PC-9 (cell line): ENCODE measurements around the gene TPP1. TPM values are rescaled to one million over a fixed set of nuclear protein-coding genes. Genes with fewer than 3 reads are reported as not detected.

Experiments used
- BruUV-seq: library from RNA; stranded (reverse); fragments of 400-500 nt; replicated peaks from 2 replicates; lab custom pipeline; 2021; lab: Mats Ljungman, UMichigan
- CTCF ChIA-PET: fragments of 300-600 bp; sonication (Branson Sonifier 250); formaldehyde crosslinking; loops from one replicate; lab custom pipeline; 2022; ENCODE audit warnings: antibody characterized with exemption; lab: Charles Lee
- POLR2A ChIA-PET: fragments of 300-600 bp; sonication (Branson Sonifier 250); formaldehyde crosslinking; loops from one replicate; lab custom pipeline; 2022; ENCODE audit warnings: antibody characterized with exemption; ENCODE audit not compliant: unreplicated experiment; lab: Charles Lee
- DNase-seq, 2 experiments: peaks; one replicate each; pipeline versions ENCODE4 v3.0.0 to v3.0.0-alpha.2; 2015 to 2022; ENCODE audit warnings: mixed read lengths in 1 of 2
- H2AFZ ChIP-seq: fragments of 200-600 bp; sonication (generic); 2 replicates; pipeline ENCODE4 v1.8.1; 2017; ENCODE audit warnings: antibody characterized with exemption
- H3F3A ChIP-seq: fragments of 200-600 bp; sonication (generic); 2 replicates; pipeline ENCODE4 v1.8.1; 2017; ENCODE audit warnings: antibody characterized with exemption, mild to moderate bottlenecking, low read depth; ENCODE audit not compliant: insufficient read depth
- H3K27ac ChIP-seq: fragments of 200-600 bp; sonication (generic); 2 replicates; pipeline ENCODE4 v1.6.1; 2016; ENCODE audit warnings: mixed run types
- H3K27me3 ChIP-seq: fragments of 200-600 bp; sonication (generic); 2 replicates; pipeline ENCODE4 v1.6.1; 2016; ENCODE audit warnings: low read depth, mixed run types; ENCODE audit not compliant: insufficient read depth
- H3K36me3 ChIP-seq: fragments of 200-600 bp; sonication (generic); 2 replicates; pipeline ENCODE4 v1.6.1; 2016; ENCODE audit warnings: low read depth, mixed run types
- H3K4me1 ChIP-seq: fragments of 200-600 bp; sonication (generic); replicated peaks from 2 replicates; pipeline ENCODE4 v1.6.1; 2016; ENCODE audit warnings: mixed run types; ENCODE audit not compliant: insufficient read depth
- H3K4me2 ChIP-seq: fragments of 200-600 bp; sonication (generic); 2 replicates; pipeline ENCODE4 v1.6.1; 2017; ENCODE audit warnings: mixed run types
- H3K4me3 ChIP-seq: fragments of 200-600 bp; sonication (generic); 2 replicates; pipeline ENCODE4 v1.6.1; 2016; ENCODE audit warnings: mixed run types
- H3K79me2 ChIP-seq: fragments of 200-600 bp; sonication (generic); 2 replicates; pipeline ENCODE4 v1.6.1; 2017; ENCODE audit warnings: low read depth, mixed run types
- H3K9me2 ChIP-seq: fragments of 200-600 bp; sonication (generic); 2 replicates; pipeline ENCODE4 v1.8.1; 2017; ENCODE audit warnings: mild to moderate bottlenecking; ENCODE audit not compliant: insufficient read depth
- H3K9me3 ChIP-seq: fragments of 200-600 bp; sonication (generic); 2 replicates; pipeline ENCODE4 v1.8.1; 2016; ENCODE audit warnings: low read depth; ENCODE audit not compliant: insufficient read depth
- H4K20me1 ChIP-seq: fragments of 200-600 bp; sonication (generic); 2 replicates; pipeline ENCODE4 v1.8.1; 2017; ENCODE audit not compliant: insufficient read depth
- EZH2 ChIP-seq: fragments of 200-600 bp; sonication (generic); IDR thresholded peaks from 2 replicates; pipeline ENCODE4 v1.8.0; 2017; ENCODE audit warnings: antibody characterized with exemption, low read depth
- intact Hi-C: fragments of 100-400 bp; cut with micrococcal nuclease; formaldehyde crosslinking; loops from one replicate; pipeline ENCODE4 v1.10.0; 2022; ENCODE audit not compliant: unreplicated experiment
- total RNA-seq: library from RNA; stranded (reverse); gene quantifications from 2 replicates; pipeline ENCODE4 v1.2.3, GENCODE V29; 2021
- TF ChIP-seq, protein P1 (sequence below): fragments of 200-600 bp; sonication (generic); conservative IDR thresholded peaks from 2 replicates; pipeline ENCODE4 v1.6.1; 2017; ENCODE audit warnings: mixed run types, antibody characterized with exemption, mild to moderate bottlenecking, moderate library complexity

Gene TPP1
- total RNA-seq, 1 experiment from 2014 or later = 31.4 TPM

DNA sequence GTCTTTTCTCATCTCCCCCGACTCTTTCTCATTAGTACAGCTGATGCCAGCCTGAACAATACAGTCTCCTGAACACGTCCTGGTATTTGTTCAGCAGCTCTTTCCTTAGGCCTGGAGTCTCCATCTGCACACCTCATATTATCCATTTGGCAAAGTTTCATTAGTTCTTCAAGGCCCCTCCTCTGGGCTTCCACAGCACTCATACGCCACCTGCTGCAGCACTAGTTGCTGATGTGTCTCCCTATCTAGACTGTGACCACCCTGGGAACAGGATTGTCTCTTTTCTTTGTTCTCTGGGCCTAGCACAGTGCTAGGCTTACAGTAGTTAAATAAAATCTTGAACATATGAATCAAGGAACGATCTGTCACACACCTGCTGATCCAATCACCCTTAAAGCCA is 19.2 kb upstream of the TPP1 start:
- no peak for DNase-seq
- no peaks in the 10 kb centered on the region; the same call in 1 of the 2 replicates for H3K4me1 ChIP-seq
- H4K20me1 ChIP-seq = no peaks in the 10 kb centered on the region
- H3K27ac ChIP-seq = no peak overlapping the region
- H3K4me2 ChIP-seq = no peak overlapping the region
- H3K9me2 ChIP-seq = no peaks in the 10 kb centered on the region
- no peak overlapping the region for H3K4me3 ChIP-seq
- H3K36me3 ChIP-seq = no peaks in the 10 kb centered on the region
- ChIA-PET CTCF (no interaction called here), POLR2A (interaction anchor here (0.6 kb wide), 1 partner anchor 11 kb away, joined by 11 read pairs; no protein-coding TSS in a partner anchor)
- no peaks in the 10 kb centered on the region for H3K79me2 ChIP-seq
- TF ChIP-seq, protein P1, sequence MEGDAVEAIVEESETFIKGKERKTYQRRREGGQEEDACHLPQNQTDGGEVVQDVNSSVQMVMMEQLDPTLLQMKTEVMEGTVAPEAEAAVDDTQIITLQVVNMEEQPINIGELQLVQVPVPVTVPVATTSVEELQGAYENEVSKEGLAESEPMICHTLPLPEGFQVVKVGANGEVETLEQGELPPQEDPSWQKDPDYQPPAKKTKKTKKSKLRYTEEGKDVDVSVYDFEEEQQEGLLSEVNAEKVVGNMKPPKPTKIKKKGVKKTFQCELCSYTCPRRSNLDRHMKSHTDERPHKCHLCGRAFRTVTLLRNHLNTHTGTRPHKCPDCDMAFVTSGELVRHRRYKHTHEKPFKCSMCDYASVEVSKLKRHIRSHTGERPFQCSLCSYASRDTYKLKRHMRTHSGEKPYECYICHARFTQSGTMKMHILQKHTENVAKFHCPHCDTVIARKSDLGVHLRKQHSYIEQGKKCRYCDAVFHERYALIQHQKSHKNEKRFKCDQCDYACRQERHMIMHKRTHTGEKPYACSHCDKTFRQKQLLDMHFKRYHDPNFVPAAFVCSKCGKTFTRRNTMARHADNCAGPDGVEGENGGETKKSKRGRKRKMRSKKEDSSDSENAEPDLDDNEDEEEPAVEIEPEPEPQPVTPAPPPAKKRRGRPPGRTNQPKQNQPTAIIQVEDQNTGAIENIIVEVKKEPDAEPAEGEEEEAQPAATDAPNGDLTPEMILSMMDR = no peak
- TF ChIP-seq EZH2 = no peak
- no peaks in the 10 kb centered on the region for H3K9me3 ChIP-seq
- H2AFZ ChIP-seq = no peak overlapping the region
- H3K27me3 ChIP-seq = no peaks in the 10 kb centered on the region
- no TSS peak for BruUV-seq
- intact Hi-C loops = no loop called here
- no peaks in the 10 kb centered on the region for H3F3A ChIP-seq

DNA sequence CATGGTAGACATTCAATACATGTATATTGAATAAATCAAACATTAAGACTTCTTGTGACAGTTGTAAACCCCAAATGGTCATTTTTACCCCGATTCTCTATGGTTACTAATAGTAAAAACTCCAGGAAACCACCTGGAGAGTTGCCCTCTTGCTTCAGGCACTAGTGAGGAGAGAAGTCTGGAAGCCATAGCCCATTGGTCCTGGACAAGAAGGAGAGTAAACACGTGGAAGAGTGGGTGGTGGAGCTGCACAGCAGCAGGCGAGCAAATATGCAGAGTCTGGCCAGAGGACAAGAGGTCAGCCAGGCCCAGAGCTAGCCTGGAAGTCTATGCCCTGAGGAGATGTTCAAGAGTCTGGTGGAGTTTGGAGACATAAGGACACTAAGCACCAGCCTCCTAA is 18.6 kb upstream of the TPP1 start:
- no TSS peak for BruUV-seq
- H3F3A ChIP-seq = no peaks in the 10 kb centered on the region
- no peaks in the 10 kb centered on the region for H3K27me3 ChIP-seq
- ChIA-PET CTCF (no interaction called here), POLR2A (no interaction called here)
- no peaks in the 10 kb centered on the region for H3K9me2 ChIP-seq
- no peak overlapping the region for H3K27ac ChIP-seq
- no peaks in the 10 kb centered on the region for H3K36me3 ChIP-seq
- no peaks in the 10 kb centered on the region for H4K20me1 ChIP-seq
- no peaks in the 10 kb centered on the region; the same call in 1 of the 2 replicates for H3K4me1 ChIP-seq
- H3K4me2 ChIP-seq = no peak overlapping the region
- no peaks in the 10 kb centered on the region for H3K9me3 ChIP-seq
- no peak for TF ChIP-seq EZH2
- TF ChIP-seq, protein P1 = no peak
- no peak overlapping the region for H2AFZ ChIP-seq
- H3K4me3 ChIP-seq = no peak overlapping the region
- peak in 1 of 2 experiments; percentile 11 for DNase-seq
- no peaks in the 10 kb centered on the region for H3K79me2 ChIP-seq
- intact Hi-C loops = no loop called here

DNA sequence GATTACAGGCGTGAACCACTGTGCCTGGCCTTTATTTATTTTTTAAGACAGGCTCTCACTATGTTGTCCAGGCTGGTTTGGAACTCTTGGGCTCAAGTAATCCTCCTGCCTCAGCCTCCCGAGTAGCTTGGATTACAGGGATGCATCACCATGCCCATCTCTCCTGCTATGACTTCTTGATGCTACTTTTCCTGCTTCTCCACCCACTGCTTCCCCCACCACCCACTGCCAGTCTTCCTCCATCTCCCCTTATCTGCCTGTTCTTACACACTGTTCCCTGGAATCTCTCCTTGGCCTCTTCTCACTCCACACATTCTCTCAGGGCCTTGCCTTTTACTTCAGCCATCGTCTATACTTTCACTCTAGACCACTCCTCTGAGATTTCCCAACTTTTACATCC is 17.3 kb upstream of the TPP1 start:
- no peaks in the 10 kb centered on the region for H3K36me3 ChIP-seq
- no peak overlapping the region for H3K27ac ChIP-seq
- ChIA-PET CTCF (no interaction called here), POLR2A (no interaction called here)
- no peaks in the 10 kb centered on the region for H3K27me3 ChIP-seq
- no TSS peak for BruUV-seq
- H3K4me1 ChIP-seq = no peaks in the 10 kb centered on the region; the same call in 1 of the 2 replicates
- DNase-seq = no peak
- TF ChIP-seq EZH2 = no peak
- TF ChIP-seq, protein P1 = no peak
- H3K9me3 ChIP-seq = no peaks in the 10 kb centered on the region
- no peak overlapping the region for H3K4me3 ChIP-seq
- no peaks in the 10 kb centered on the region for H3K9me2 ChIP-seq
- H3K4me2 ChIP-seq = no peak overlapping the region
- no peaks in the 10 kb centered on the region for H3F3A ChIP-seq
- no peaks in the 10 kb centered on the region for H3K79me2 ChIP-seq
- intact Hi-C loops = no loop called here
- no peaks in the 10 kb centered on the region for H4K20me1 ChIP-seq
- H2AFZ ChIP-seq = no peak overlapping the region
